H1 (cell line): ENCODE data around the gene SMYD4. TPM values are rescaled to one million over a fixed set of nuclear protein-coding genes. Genes with fewer than 3 reads are reported as not detected.

ENCODE experiments used
- CTCF ChIA-PET: fragments of 300-600 bp; sonication (Branson Sonifier 250); formaldehyde crosslinking; loops from one replicate; lab custom pipeline; 2021; ENCODE audit not compliant: partially characterized antibody; lab: Charles Lee
- POLR2A ChIA-PET: fragments of 300-600 bp; sonication (Branson Sonifier 250); formaldehyde crosslinking; loops from one replicate; lab custom pipeline; 2021; ENCODE audit warnings: inconsistent platforms; ENCODE audit not compliant: partially characterized antibody; lab: Charles Lee
- DNase-seq, 2 experiments: peaks; one replicate each; pipeline versions ENCODE4 v3.0.0 to v3.0.0-alpha.2; 2010 to 2022; ENCODE audit warnings: low spot score in 2 of 2, low read depth in 1 of 2, mixed read lengths in 1 of 2
- FAIRE-seq: peaks from 2 replicates; lab custom pipeline; 2011; peaks lifted over from hg19 to GRCh38; lab: Jason Lieb, UNC
- H2AFZ ChIP-seq: 2 replicates; pipeline ENCODE4 v1.8.1; 2012; ENCODE audit warnings: low read length, inconsistent platforms
- H2AK5ac ChIP-seq: 2 replicates; pipeline ENCODE4 v1.6.1; 2013; ENCODE audit warnings: low read depth, low read length
- H2BK120ac ChIP-seq: replicated peaks from 2 replicates; pipeline ENCODE3; 2013; ENCODE audit warnings: low read depth, low read length, inconsistent platforms
- H2BK12ac ChIP-seq: 2 replicates; pipeline ENCODE4 v1.6.1; 2013; ENCODE audit warnings: low read depth, low read length
- H2BK15ac ChIP-seq: 2 replicates; pipeline ENCODE4 v1.6.1; 2013; ENCODE audit warnings: low read length
- H2BK20ac ChIP-seq: 2 replicates; pipeline ENCODE4 v1.6.1; 2013; ENCODE audit warnings: low read length
- H2BK5ac ChIP-seq: 2 replicates; pipeline ENCODE4 v1.6.1; 2013; ENCODE audit warnings: low read depth, low read length
- H3K14ac ChIP-seq: 2 replicates; pipeline ENCODE4 v1.6.1; 2013; ENCODE audit warnings: inconsistent platforms; ENCODE audit not compliant: insufficient read length
- H3K18ac ChIP-seq: 2 replicates; pipeline ENCODE4 v1.6.1; 2013; ENCODE audit warnings: low read length; ENCODE audit errors: extremely low read depth
- H3K23ac ChIP-seq: 2 replicates; pipeline ENCODE4 v1.6.1; 2013; ENCODE audit warnings: inconsistent platforms; ENCODE audit not compliant: insufficient read length
- H3K23me2 ChIP-seq: 2 replicates; pipeline ENCODE4 v1.6.1; 2013; ENCODE audit warnings: low read depth, low read length
- H3K27ac ChIP-seq: 2 replicates; pipeline ENCODE4 v1.6.1; 2011; ENCODE audit warnings: low read depth, low read length, inconsistent platforms
- H3K27me3 ChIP-seq, 4 experiments: replicated peaks in 1 of 4; 1 replicate in 1 of 4; 2 replicates in 3 of 4; pipeline versions ENCODE4 v1.6.1 to v1.8.1; 2011 to 2013; ENCODE audit warnings: low read length in 3 of 4, mild to moderate bottlenecking in 3 of 4, inconsistent platforms in 2 of 4, mixed read lengths in 2 of 4, moderate library complexity in 1 of 4; ENCODE audit not compliant: control insufficient read depth in 3 of 4, insufficient read depth in 3 of 4; ENCODE audit errors: extremely low read depth in 1 of 4
- H3K36me3 ChIP-seq, 4 experiments: 2 replicates each; pipeline versions ENCODE4 v1.6.1 to v1.8.1; 2011 to 2013; ENCODE audit warnings: mild to moderate bottlenecking in 4 of 4, low read length in 3 of 4, moderate library complexity in 2 of 4, control low read depth in 1 of 4, inconsistent platforms in 1 of 4; ENCODE audit not compliant: insufficient read depth in 4 of 4, control insufficient read depth in 2 of 4
- H3K4ac ChIP-seq: replicated peaks from 2 replicates; pipeline ENCODE3; 2013; ENCODE audit warnings: low read length, low read depth, mixed read lengths, inconsistent platforms; ENCODE audit not compliant: insufficient read length
- H3K4me1 ChIP-seq, 4 experiments: replicated peaks in 1 of 4; 1 replicate in 1 of 4; 2 replicates in 3 of 4; pipeline versions ENCODE4 v1.6.1 to v1.8.1; 2011 to 2013; ENCODE audit warnings: low read length in 3 of 4, inconsistent platforms in 2 of 4, mixed read lengths in 1 of 4; ENCODE audit not compliant: insufficient read depth in 4 of 4, control insufficient read depth in 3 of 4
- H3K4me2 ChIP-seq, 2 experiments: 2 replicates each; pipeline versions ENCODE4 v1.6.1 to v1.8.1; 2011 to 2013; ENCODE audit warnings: low read depth in 2 of 2, low read length in 2 of 2, control low read depth in 1 of 2, inconsistent platforms in 1 of 2, mild to moderate bottlenecking in 1 of 2; ENCODE audit not compliant: insufficient read depth in 1 of 2
- H3K4me3 ChIP-seq, 4 experiments: fragments of 200-600, 300-600 bp in 1 of 4; sonication (generic), shearing (Covaris generic), sonication (Bioruptor Twin) in 1 of 4; 2 replicates each; pipeline versions ENCODE4 v1.5.1 to v1.8.1; 2011 to 2016; ENCODE audit warnings: low read length in 4 of 4, low read depth in 3 of 4, control low read depth in 2 of 4, inconsistent platforms in 2 of 4, mild to moderate bottlenecking in 2 of 4, mixed read lengths in 1 of 4, moderate library complexity in 1 of 4; ENCODE audit not compliant: insufficient read depth in 2 of 4; ENCODE audit errors: extremely low read depth in 1 of 4
- H3K56ac ChIP-seq: replicated peaks from 2 replicates; pipeline ENCODE3; 2013; ENCODE audit warnings: low read depth, mild to moderate bottlenecking, mixed read lengths, low read length, inconsistent platforms; ENCODE audit not compliant: insufficient read length
- H3K79me1 ChIP-seq: 2 replicates; pipeline ENCODE4 v1.6.1; 2013; ENCODE audit warnings: low read depth, low read length, control low read depth
- H3K79me2 ChIP-seq, 2 experiments: 2 replicates each; pipeline versions ENCODE4 v1.6.1 to v1.8.1; 2012 to 2013; ENCODE audit warnings: low read length in 2 of 2, mild to moderate bottlenecking in 2 of 2, inconsistent platforms in 1 of 2; ENCODE audit not compliant: insufficient read depth in 2 of 2, control insufficient read depth in 1 of 2
- H3K9ac ChIP-seq, 4 experiments: replicated peaks in 1 of 4; 1 replicate in 1 of 4; 2 replicates in 3 of 4; pipeline versions ENCODE4 v1.6.1 to v1.8.1; 2011 to 2013; ENCODE audit warnings: low read depth in 3 of 4, low read length in 3 of 4, control low read depth in 2 of 4, mild to moderate bottlenecking in 2 of 4, moderate library complexity in 2 of 4, inconsistent platforms in 1 of 4; ENCODE audit errors: extremely low read depth in 1 of 4
- H3K9me3 ChIP-seq, 2 experiments: 2 replicates each; pipeline versions ENCODE4 v1.6.1 to v1.8.1; 2012 to 2013; ENCODE audit warnings: mild to moderate bottlenecking in 2 of 2, moderate library complexity in 2 of 2, control low read depth in 1 of 2, inconsistent platforms in 1 of 2, low read depth in 1 of 2, low read length in 1 of 2, mixed read lengths in 1 of 2; ENCODE audit not compliant: insufficient read depth in 2 of 2
- H4K20me1 ChIP-seq, 2 experiments: replicated peaks in 1 of 2; 2 replicates each; pipeline versions ENCODE3 to v1.8.1; 2011 to 2013; ENCODE audit warnings: inconsistent platforms in 2 of 2, low read length in 2 of 2, mild to moderate bottlenecking in 1 of 2; ENCODE audit not compliant: insufficient read depth in 2 of 2, control insufficient read depth in 1 of 2
- H4K5ac ChIP-seq: 2 replicates; pipeline ENCODE4 v1.6.1; 2013; ENCODE audit warnings: low read length, low read depth, mixed read lengths, inconsistent platforms; ENCODE audit not compliant: insufficient read length
- H4K8ac ChIP-seq: 2 replicates; pipeline ENCODE4 v1.8.0; 2013; ENCODE audit warnings: mild to moderate bottlenecking, moderate library complexity, low read length, inconsistent platforms; ENCODE audit not compliant: insufficient read depth; ENCODE audit errors: extremely low read depth
- H4K91ac ChIP-seq: replicated peaks from 2 replicates; pipeline ENCODE3; 2013; ENCODE audit warnings: low read length, mixed read lengths, inconsistent platforms; ENCODE audit not compliant: insufficient read length
- FOSL1 ChIP-seq: IDR thresholded peaks from 2 replicates; pipeline ENCODE4 v1.6.1; 2011; ENCODE audit warnings: mild to moderate bottlenecking, low read depth, low read length, moderate library complexity; ENCODE audit not compliant: insufficient read depth
- KDM1A ChIP-seq: fragments of 200-600, 300-600 bp; sonication (generic); IDR thresholded peaks from 2 replicates; pipeline ENCODE4 v1.7.1; 2016; ENCODE audit warnings: mild to moderate bottlenecking, low read length, borderline replicate concordance
- MAFK ChIP-seq: IDR thresholded peaks from 2 replicates; pipeline ENCODE4 v1.6.1; 2012; ENCODE audit warnings: low read depth, mild to moderate bottlenecking, improper control_type of control experiment, low read length
- WGBS, 2 experiments: shearing (Covaris generic) in 1 of 2; methylation state at CpG; one replicate each; pipeline versions ENCODE4 v1.1.6 to v1.1.7; 2013 to 2015; ENCODE audit warnings: low lambda C conversion rate in 2 of 2, mixed read lengths in 2 of 2, inconsistent platforms in 1 of 2, low coverage in 1 of 2, missing lambda C conversion rate in 1 of 2; ENCODE audit not compliant: insufficient replicate concordance in 2 of 2, insufficient coverage in 1 of 2, insufficient read length in 1 of 2; ENCODE audit errors: extremely low coverage in 1 of 2, missing lambda C conversion rate in 1 of 2; 5-methylcytosine and 5-hydroxymethylcytosine counted together
- polyA plus RNA-seq, 7 experiments: library from polyadenylated mRNA; depleted of rRNA in 3 of 7; stranded (reverse) in 5 of 7; unstranded in 2 of 7; fragments of >200 nt in 5 of 7; fragments of 200-250 nt in 2 of 7; gene quantifications; 1 replicate in 5 of 7; 2 replicates in 1 of 7; 4 replicates in 1 of 7; pipeline versions ENCODE4 v1.2.1 to v1.2.3, GENCODE V29; 2011 to 2013; ENCODE audit warnings: missing spikeins in 2 of 7, mixed read lengths in 2 of 7
- total RNA-seq: library from RNA; stranded (reverse); fragmentation: NEBNext Ultra II Directional; extraction: Animal tissue kit (Norgen Biotek cat#: 25700); gene quantifications from 2 replicates; pipeline ENCODE4 v1.2.1, GENCODE V29; 2021

SMYD4 gene
- total and polyA plus RNA-seq, 2 of the 8 experiments (the other 6 are each of a cell fraction or from before 2014, with no cell fraction given), result 10.5 to 23.4 TPM

DNA sequence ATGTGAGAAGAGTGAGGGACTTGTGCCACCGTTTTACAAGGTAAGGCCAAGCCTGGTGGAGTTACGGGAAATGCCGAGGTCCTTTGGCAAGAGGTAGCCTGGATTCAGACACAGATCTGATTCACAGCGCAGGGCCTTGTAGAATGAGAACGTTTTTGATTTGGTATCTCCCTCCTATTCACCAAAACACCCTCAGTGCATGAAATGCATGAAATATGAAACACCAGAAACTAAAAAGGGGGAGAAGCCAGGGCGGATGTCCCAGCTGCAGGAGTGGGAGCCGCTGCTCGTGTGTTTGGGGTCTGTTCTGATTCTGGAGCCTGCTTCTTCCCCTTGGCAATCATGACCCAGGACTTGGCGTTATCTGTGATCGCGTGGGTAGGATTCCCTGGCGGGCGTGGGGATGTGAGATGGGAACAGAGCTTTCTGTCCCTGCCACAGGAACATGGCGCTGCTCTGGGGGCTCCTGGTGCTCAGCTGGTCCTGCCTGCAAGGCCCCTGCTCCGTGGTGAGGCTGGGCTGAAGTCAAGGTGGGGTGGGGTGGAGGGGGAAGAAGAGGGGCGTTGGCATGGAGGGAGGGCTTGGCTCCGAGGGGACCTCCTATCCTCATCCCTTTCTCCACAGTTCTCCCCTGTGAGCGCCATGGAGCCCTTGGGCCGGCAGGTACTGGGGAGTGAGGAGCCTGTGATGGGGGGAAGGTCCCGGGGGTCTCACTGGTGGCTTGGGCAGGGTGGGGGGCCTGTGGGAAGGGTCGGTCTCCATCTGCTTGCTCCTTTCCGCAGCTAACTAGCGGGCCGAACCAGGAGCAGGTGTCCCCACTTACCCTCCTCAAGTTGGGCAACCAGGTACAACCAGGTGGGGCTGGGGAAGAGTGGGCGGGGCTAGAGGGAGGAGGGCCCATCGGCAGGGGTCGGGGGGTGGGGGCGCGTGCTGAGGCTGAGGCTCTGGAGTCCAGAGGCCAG, 84.9 kb downstream of the SMYD4 start:
- Histone ChIP-seq H2BK12ac (0 out of 2 replicates have a peak overlapping the region, but pooled peaks have one; percentile 39), H3K9ac (no peak overlapping the region), H3K18ac (no peak overlapping the region; the same call in 1 of the 2 replicates), H2BK5ac (no peak overlapping the region), H2BK15ac (no peak overlapping the region), H2BK120ac (no peak overlapping the region), H3K14ac (no peak overlapping the region)
- DNase-seq, result no peak
- TF ChIP-seq FOSL1, result no peak
- no peak for TF ChIP-seq KDM1A
- TF ChIP-seq MAFK, result no peak
- TF ChIP-seq, all 59 proteins: peak for 0
- Histone ChIP-seq H3K4me3 (no peak overlapping the region), H3K79me1 (no peaks in the 10 kb centered on the region), H3K4ac (no peak overlapping the region), H2AFZ (no peak overlapping the region), H3K23me2 (no peaks in the 10 kb centered on the region), H2AK5ac (no peak overlapping the region), H4K8ac (no peak overlapping the region; the same call in 1 of the 2 replicates), H4K20me1 (no peaks in the 10 kb centered on the region), H4K5ac (no peak overlapping the region), H3K36me3 (no peaks in the 10 kb centered on the region), H2BK20ac (no peak overlapping the region), H4K91ac (no peak overlapping the region), H3K27ac (no peak overlapping the region), H3K79me2 (no peaks in the 10 kb centered on the region), H3K4me2 (no peak overlapping the region), H3K4me1 (peaks cover 0 to 8% (median 3%) of the 10 kb centered on the region in 4 experiments; a peak in 4 of 7 replicates), H3K9me3 (no peaks in the 10 kb centered on the region; a peak in 1 of 4 replicates), H3K27me3 (no peaks in the 10 kb centered on the region; a peak in 1 of 7 replicates), H3K23ac (no peak overlapping the region), H3K56ac (no peak overlapping the region)
- CTCF ChIA-PET, result interaction anchor here (0.8 to 1.8 kb wide), 3 partner anchors 18 to 39 kb away, joined by 3 to 4 read pairs (median 3); no protein-coding TSS in a partner anchor
- no peak for FAIRE-seq
- 88% methylated on average over 20 of the region's 29 CpGs; no CpG with 5 or more reads in 1 of the 2 experiments for WGBS, 2 experiments
- POLR2A ChIA-PET, result interaction anchor here (0.6 to 1.6 kb wide), 5 partner anchors 11 to 61 kb away, joined by 3 to 4 read pairs (median 3); no protein-coding TSS in a partner anchor
